HUES64 (cell line): Measurements from ENCODE around the gene RBCK1.

ENCODE experiments used
- H3K27ac ChIP-seq: 2 replicates; pipeline ENCODE4 v1.7.0; 2013; ENCODE audit warnings: low read depth, low read length, inconsistent platforms
- H3K27me3 ChIP-seq: 2 replicates; pipeline ENCODE4 v1.6.1; 2013; ENCODE audit warnings: mild to moderate bottlenecking, low read length; ENCODE audit not compliant: insufficient read depth
- H3K36me3 ChIP-seq: 2 replicates; pipeline ENCODE4 v1.6.1; 2013; ENCODE audit warnings: mild to moderate bottlenecking, low read length; ENCODE audit not compliant: insufficient read depth
- H3K4me1 ChIP-seq: 2 replicates; pipeline ENCODE4 v1.6.1; 2013; ENCODE audit warnings: mild to moderate bottlenecking, low read length, moderate library complexity; ENCODE audit not compliant: insufficient read depth
- H3K4me3 ChIP-seq: 2 replicates; pipeline ENCODE4 v1.5.1; 2013; ENCODE audit warnings: mild to moderate bottlenecking, low read length, moderate library complexity
- H3K9ac ChIP-seq: 2 replicates; pipeline ENCODE4 v1.6.1; 2013; ENCODE audit warnings: mild to moderate bottlenecking, low read depth, low read length
- H3K9me3 ChIP-seq: 2 replicates; pipeline ENCODE4 v1.6.1; 2013; ENCODE audit warnings: low read depth, low read length; ENCODE audit not compliant: insufficient read depth
- WGBS: fragments of 150-250, 120-280 bp; methylation state at CpG from one replicate; pipeline ENCODE4 v1.1.7; 2013; ENCODE audit warnings: missing lambda C conversion rate; 5-methylcytosine and 5-hydroxymethylcytosine counted together

Gene RBCK1

DNA sequence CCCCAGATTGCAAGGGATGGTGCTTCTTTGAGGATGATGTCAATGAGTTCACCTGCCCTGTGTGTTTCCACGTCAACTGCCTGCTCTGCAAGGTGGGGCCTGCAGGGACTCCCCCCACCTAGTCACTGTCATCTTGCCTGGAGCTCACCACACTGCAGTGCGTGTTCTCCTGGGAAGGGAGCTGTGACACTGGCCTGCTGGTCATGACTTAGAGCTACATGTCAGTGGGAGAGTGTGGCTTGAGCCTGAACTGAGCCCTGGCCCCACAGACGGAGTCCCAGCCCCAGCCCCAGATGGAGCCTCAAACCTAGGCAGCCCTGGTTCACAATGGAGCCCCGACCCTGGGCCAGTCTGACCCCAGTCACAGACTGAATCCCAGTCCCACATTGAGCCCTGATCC lies 19.3 kb downstream of the RBCK1 start:
- no peaks in the 10 kb centered on the region for H3K4me1 ChIP-seq
- 91% methylated on average over 4 of the region's 4 CpGs for WGBS
- H3K27ac ChIP-seq: no peak overlapping the region
- H3K9ac ChIP-seq: no peak overlapping the region
- no peak overlapping the region for H3K4me3 ChIP-seq
- no peaks in the 10 kb centered on the region for H3K9me3 ChIP-seq
- no peaks in the 10 kb centered on the region for H3K27me3 ChIP-seq
- H3K36me3 ChIP-seq: peaks cover 52% of the 10 kb centered on the region

- Histone ChIP-seq H3K36me3 (peaks cover 48% of the 10 kb centered on the region), H3K27ac (no peak overlapping the region), H3K9ac (no peak overlapping the region), H3K9me3 (no peaks in the 10 kb centered on the region), H3K4me1 (no peaks in the 10 kb centered on the region), H3K4me3 (no peak overlapping the region), H3K27me3 (no peaks in the 10 kb centered on the region)
- WGBS: 95% methylated on average over 14 of the region's 14 CpGs
Measured at GRCh38 chr20:427849-428657, 20.0 kb downstream of the RBCK1 start.

- WGBS: 93% methylated on average over 14 of the region's 14 CpGs
- Histone ChIP-seq H3K27me3 (no peaks in the 10 kb centered on the region; the same call in 1 of the 2 replicates), H3K4me3 (no peak overlapping the region), H3K9ac (no peak overlapping the region), H3K36me3 (peaks cover 41% of the 10 kb centered on the region), H3K9me3 (no peaks in the 10 kb centered on the region), H3K4me1 (0 out of 2 replicates have a peak, but pooled peaks cover 1% of the 10 kb centered on the region), H3K27ac (no peak overlapping the region)
Measured at GRCh38 chr20:428658-429200, 20.6 kb downstream of the RBCK1 start.

DNA sequence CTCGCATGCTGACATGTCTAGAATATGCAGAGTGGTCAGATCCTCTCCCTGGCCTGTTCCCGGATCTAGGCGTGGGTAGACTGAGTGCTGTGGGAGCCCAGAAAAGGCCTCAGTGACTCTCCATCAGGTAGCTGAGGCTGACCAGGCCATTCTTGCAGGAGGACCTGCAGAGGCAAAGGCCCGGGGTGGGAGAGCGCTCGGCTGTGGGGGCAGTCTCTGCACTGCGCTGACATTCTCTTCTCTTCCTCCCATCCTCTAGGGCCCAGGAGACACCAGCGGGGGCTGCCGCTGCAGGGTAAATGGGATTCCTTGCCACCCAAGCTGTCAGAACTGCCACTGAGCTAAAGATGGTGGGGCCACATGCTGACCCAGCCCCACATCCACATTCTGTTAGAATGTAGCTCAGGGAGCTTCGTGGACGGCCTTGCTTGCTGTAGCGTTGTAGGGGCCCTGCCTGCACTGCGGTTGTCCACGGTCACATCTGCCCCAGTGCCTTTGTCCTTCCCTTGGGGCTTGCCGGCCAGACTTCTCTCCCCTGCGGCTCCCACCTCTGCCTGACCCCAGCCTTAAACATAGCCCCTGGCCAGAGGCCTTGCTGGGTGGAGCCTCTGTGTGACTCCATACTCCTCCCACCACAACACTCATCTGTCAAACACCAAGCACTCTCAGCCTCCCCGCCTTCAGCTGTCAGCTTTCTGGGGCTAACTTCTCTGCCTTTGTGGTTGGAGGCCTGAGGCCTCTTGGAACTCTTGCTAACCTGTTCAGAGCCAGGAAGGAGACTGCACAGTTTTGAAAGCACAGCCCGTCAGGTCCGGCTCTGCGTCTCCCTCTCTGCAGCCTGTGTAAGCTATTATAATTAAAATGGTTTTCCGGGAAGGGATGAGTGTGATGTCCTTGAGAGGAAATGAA lies 22.2 kb downstream of the RBCK1 start:
- Histone ChIP-seq H3K9me3 (no peaks in the 10 kb centered on the region), H3K4me3 (no peak overlapping the region), H3K4me1 (peaks cover 6% of the 10 kb centered on the region; the same call in 1 of the 2 replicates), H3K36me3 (peaks cover 41% of the 10 kb centered on the region), H3K9ac (no peak overlapping the region), H3K27ac (no peak overlapping the region), H3K27me3 (peaks cover 8% of the 10 kb centered on the region)
- 93% methylated on average over 21 of the region's 21 CpGs for WGBS

- peaks cover 12% of the 10 kb centered on the region for H3K27me3 ChIP-seq
- WGBS: 82% methylated on average over 17 of the region's 17 CpGs
- H3K4me3 ChIP-seq: no peak overlapping the region
- H3K36me3 ChIP-seq: peaks cover 50% of the 10 kb centered on the region
- H3K4me1 ChIP-seq: peaks cover 6% of the 10 kb centered on the region; the same call in 1 of the 2 replicates
- no peak overlapping the region for H3K9ac ChIP-seq
- H3K9me3 ChIP-seq: no peaks in the 10 kb centered on the region
- no peak overlapping the region for H3K27ac ChIP-seq
Measured at GRCh38 chr20:431012-431904, 23.2 kb downstream of the RBCK1 start.

- Histone ChIP-seq H3K27me3 (peaks cover 12% of the 10 kb centered on the region), H3K36me3 (peaks cover 53% of the 10 kb centered on the region), H3K4me3 (no peak overlapping the region), H3K27ac (no peak overlapping the region), H3K9ac (no peak overlapping the region), H3K9me3 (no peaks in the 10 kb centered on the region), H3K4me1 (peaks cover 6% of the 10 kb centered on the region; the same call in 1 of the 2 replicates)
- WGBS: 96% methylated on average over 13 of the region's 13 CpGs
Measured at GRCh38 chr20:432208-432607, 24.1 kb downstream of the RBCK1 start.

- Histone ChIP-seq H3K9ac (no peak overlapping the region), H3K27me3 (peaks cover 12% of the 10 kb centered on the region), H3K36me3 (peaks cover 53% of the 10 kb centered on the region), H3K27ac (no peak overlapping the region), H3K4me3 (no peak overlapping the region), H3K4me1 (peaks cover 6% of the 10 kb centered on the region; the same call in 1 of the 2 replicates), H3K9me3 (no peaks in the 10 kb centered on the region)
- WGBS: 94% methylated on average over 11 of the region's 11 CpGs
Measured at GRCh38 chr20:432677-433299, 24.7 kb downstream of the RBCK1 start.

DNA sequence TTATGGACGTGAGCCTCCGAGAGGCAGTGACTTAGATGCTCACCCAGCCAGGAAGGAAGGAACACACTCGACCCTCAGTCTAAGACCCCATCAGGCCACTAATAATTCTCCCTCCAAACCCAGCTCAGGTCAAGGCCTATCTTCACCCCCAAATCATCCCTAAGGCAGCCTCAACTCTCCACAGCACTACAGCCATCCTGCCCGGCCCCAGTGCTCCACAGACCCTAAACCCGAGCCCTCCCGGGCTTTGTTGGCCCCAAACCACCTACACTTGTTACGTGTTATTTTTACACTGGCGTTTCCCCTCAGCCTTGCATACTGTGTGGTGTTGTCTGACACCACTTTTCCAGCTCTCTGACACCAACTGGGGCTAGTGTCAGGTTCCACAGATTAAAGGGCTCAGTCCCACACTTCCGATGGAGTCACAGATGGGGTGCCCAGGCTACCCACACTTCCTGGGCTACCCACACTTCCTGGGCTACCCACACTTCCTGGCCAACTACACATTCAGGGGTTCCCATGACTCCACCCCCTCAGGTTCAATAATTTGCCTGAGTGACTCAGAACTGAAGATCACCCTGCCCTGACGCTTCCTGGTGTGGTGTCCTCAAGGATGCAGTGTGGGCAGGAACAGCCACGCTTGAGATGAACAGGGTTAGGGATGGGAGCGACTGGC lies 25.3 kb downstream of the RBCK1 start:
- no peaks in the 10 kb centered on the region for H3K9me3 ChIP-seq
- H3K27ac ChIP-seq: no peak overlapping the region
- H3K27me3 ChIP-seq: peaks cover 12% of the 10 kb centered on the region
- H3K36me3 ChIP-seq: peaks cover 54% of the 10 kb centered on the region
- H3K9ac ChIP-seq: no peak overlapping the region
- no peak overlapping the region for H3K4me3 ChIP-seq
- H3K4me1 ChIP-seq: peaks cover 6% of the 10 kb centered on the region; the same call in 1 of the 2 replicates
- 89% methylated on average over 12 of the region's 12 CpGs for WGBS

DNA sequence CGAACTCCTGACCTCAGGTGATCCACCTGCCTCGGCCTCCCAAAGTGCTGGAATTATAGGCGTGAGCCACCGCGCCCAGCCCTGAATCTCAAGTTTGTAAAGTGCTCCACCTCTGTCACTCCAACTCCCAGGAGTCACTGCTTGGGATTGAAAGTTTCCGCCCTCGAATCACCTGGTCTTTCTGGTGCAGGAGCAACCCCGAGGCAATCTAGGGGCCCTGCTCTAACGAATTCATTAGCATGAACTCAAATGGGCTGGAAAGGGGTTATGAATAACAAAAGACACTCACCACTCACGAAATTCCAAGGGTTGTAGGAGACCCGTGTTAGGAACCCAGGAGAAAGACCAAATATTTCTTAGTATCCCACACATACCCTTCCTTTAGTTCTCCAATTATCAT lies 26.1 kb downstream of the RBCK1 start:
- Histone ChIP-seq H3K4me3 (no peak overlapping the region), H3K9ac (no peak overlapping the region), H3K27me3 (peaks cover 12% of the 10 kb centered on the region), H3K36me3 (peaks cover 56% of the 10 kb centered on the region), H3K27ac (peak overlapping the region; percentile 2; the same call in 1 of the 2 replicates), H3K9me3 (no peaks in the 10 kb centered on the region), H3K4me1 (peaks cover 6% of the 10 kb centered on the region; the same call in 1 of the 2 replicates)
- 21% methylated on average over 11 of the region's 11 CpGs for WGBS
